Stimulated activated CD4-positive, alpha-beta T cell treated with anti-CD3 and anti-CD28 coated beads, Interleukin-2, amount 100 ng/mL, for 4 hours (primary cell): ENCODE data around the gene ATAD3A.

ENCODE experiments used
- DNase-seq: peaks from one replicate; pipeline ENCODE4 v3.0.0-alpha.2; 2020; ENCODE audit warnings: low read depth

ATAD3A gene

DNA sequence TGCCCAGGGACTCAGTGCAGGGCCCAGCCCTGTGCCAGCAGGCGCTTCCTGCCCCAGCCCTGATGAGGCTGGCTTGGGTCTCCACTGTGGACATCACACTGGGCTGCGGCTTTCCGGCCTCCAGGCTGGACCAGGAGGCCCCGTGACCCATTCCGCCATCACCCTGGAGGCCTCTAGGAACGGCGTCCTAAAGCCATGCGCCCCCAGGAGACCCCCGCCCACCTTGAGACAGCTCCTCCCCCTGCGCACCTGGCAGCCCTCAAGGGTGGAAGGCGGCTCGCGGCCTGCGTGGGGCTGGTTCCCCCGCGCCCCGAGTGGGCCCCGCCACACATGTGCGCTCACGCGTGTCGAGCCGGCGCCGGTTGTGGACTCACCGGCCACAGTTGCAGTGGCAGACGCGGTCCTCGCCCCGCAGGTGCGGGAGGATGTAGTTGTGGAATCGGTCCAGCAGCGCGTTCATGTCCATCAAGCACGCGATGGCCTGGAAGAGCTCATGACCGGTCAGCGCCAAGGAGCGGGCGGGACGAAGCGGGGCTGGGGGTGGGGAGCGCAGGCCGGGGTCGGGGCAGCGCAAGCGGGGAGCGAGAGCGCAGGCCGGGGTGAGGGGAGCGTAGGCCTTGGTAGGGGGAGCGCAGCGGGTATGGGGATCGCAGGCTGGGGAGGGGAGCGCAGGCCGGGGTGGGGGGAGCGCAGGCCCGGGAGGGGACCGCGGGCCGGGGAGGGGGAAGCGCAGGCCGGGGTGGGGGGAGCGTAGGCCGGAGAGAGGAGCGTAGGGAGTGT is 27.5 kb downstream of the ATAD3A start:
- no peak for DNase-seq

DNA sequence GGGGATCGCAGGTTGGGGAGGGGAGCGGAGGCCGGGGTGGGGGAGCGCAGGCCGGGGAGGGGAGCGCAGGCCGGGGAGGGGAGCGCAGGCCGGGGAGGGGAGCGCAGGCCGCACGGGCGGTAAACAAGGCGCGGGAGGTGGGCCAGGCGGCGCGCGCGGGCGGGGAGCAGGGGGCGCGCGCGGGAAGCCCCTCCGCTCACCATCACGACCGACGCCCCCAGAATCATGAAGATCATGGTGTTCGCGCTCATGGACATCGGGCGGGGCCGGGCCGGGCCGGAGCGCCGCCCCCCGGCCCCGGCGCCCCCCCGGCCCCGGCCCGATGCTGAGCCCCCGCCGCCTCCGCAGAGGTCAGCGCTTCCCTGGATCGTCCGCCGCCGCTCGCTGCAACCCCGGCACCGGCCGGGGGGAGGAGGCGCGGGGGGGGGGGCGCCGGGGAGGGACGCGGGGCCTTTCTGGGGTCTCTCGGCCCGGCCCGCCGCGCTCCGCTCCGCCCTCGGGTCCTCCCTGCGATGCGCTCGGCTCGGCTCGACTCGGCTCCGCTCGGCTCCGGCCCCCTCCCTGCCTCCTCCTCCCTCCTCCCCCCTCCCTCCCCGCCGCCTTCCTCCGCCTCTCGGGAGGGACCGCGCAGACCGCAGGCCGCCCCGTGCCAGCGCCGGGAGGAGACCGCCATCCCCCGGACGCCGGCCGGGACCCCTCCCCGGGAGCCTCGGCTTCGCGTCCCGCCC is 28.3 kb downstream of the ATAD3A start, which contains the start of gene TMEM240:
TSS of gene TMEM240 (minus strand) at position 535 of the 728 bp plus-strand sequence. CDS start at position 257, 278 bp downstream.
- DNase-seq: peak; percentile 36

DNA sequence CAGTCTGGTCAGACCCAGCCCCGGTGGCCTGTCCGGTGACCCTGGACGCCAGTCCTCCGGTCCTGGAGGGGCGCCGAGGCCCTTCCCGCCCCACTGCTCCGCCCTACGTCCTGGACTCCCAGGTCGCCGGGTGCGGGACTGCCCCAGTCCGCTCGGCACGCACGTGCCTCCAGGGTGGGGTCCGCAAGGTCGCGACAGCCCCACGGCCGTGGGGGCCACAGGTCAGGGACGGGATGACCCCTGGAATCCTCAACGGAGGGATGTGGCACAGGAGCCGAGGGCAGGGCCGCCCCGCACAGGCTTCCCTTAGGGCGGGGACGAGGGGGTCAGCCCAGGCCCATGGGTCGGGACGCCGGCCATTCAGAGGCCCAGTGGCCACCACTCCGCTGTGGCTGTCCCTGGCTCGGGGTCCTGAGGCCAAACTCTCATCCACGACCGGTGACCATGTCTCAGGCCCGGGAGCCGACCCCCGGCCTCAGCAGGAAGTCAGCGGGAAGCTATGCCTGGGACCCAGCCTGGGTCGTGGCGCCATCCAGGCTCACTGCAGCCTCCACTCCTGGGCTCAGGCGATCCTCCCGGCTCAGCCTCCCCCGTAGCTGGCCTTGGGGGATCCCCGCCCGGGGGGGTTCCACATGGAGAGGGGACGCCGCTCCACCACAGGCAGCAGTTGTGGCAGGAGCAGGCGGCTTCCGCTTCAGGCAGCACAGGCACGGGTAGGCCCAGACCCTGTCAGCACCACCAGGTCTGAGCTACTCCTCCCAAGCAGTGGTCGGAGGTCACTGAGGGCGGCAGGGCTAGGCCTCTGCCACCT is 29.1 kb downstream of the ATAD3A start:
- no peak for DNase-seq

DNA sequence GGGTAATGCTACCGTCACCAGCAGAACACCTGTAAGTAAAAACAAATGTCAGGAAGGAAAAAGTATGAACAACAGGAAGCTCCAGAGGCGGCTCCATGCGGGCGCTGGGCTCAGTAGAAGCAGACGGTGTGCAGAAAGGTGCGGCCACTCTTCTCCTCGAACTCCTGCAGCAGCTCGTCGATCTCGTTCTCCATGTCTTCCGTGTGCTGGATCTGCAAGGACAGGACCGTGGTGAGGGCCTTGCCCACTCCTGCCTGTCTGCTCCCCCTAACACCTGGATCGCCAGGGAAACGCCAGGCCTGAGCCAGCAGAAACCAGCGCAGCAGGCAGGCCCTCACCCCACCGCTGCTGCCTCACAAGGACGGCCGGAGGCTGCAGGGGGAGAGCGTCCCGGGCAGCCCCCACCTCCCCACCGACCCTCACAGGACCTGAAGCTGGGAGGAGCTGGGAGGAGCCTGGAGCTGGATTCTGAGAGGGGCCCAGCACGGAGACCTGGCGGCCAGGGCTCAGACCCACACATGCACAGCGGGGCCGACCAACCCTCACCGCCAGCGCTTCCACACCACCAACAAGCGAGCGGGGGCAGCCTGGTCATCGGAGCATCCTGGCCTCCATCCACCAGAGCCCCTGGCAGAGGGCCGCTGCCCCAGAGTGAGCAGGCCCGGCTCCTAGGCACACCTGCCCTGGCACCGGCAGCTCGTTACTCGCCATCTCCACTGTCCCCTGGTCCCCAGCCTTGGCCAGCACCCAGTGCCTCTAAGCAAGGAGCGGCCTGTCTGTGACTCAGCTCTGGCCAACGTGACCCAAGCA is 30.2 kb downstream of the ATAD3A start:
- DNase-seq: no peak

DNA sequence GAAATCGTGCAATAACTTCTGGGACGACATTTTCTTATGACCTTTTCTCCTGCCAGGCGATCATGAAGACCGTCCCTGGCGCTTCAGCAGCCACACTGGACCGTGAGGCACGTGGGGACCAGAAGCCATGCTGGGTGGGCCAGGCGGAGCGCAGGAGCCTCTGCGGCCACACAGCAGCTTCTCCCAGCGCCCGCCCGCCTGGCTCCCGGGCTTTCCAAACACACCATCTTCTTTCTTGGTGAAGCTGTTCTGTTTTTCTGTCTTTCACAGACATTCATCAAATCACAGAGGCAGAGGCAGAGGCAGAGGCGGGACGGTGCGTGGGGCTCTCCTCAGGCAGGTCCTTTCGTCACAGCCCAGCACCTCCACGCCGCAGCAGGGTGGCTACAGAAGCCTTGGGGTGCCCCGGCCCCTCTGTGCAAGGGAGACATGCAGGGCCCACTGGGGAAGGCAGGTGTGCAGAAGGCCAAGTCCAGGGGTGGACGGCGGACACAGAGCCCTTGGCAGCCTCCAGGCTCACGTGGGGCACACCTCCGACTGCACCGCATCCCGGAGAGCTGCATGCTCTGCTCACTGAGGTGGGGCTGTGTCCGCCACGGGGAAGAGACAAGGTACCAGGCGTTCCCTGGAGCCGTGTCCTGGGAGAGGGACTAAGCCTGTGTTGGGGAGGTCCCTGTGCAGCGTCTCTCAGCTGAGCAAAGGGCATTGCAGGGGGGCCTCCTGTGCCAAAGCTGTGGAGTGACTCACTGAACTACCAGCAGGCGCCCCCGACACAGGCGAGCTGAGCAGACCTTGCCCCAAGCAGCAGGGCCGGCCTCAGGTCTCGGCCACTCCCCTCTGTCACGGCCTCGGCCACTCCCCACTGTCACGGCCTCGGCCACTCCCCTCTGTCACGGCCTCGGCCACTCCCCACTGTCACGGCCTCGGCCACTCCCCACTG is 31.1 kb downstream of the ATAD3A start:
- no peak for DNase-seq

DNA sequence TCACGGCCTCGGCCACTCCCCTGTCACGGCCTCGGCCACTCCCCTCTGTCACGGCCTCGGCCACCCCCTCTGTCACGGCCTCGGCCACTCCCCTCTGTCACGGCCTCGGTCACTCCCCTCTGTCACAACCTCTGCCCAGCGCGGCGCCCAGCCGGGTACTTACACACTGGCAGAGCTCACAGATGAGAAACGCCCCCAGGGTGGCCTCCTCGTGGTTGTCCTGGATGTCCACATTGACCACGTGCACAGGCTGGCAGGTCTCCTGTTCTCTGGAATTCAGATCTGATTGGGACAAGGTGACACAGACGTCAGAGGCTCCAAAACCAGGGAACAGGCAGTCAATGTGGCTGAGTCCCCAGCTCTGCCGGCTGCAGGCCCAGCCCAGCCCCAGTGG is 31.7 kb downstream of the ATAD3A start:
- DNase-seq: no peak

DNA sequence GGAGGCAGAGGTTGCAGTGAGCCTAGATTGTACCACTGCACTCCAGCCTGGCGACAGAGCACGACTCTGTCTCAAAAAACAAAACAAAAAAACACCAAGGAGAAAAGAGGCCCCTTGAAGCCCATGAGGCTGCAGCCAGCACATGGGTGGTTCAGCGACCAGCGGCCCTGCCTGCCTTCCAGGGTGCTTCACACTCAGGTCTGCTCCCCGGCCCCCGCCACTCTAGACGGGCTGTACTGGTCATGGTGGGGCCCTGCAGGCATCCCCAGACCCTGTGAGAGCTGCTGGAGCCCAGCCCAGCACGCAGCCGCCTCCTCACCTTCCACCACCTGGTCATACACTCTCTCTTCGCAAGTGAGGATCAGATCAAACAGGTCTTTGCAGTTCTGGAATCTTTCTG is 32.6 kb downstream of the ATAD3A start:
- DNase-seq: no peak

DNA sequence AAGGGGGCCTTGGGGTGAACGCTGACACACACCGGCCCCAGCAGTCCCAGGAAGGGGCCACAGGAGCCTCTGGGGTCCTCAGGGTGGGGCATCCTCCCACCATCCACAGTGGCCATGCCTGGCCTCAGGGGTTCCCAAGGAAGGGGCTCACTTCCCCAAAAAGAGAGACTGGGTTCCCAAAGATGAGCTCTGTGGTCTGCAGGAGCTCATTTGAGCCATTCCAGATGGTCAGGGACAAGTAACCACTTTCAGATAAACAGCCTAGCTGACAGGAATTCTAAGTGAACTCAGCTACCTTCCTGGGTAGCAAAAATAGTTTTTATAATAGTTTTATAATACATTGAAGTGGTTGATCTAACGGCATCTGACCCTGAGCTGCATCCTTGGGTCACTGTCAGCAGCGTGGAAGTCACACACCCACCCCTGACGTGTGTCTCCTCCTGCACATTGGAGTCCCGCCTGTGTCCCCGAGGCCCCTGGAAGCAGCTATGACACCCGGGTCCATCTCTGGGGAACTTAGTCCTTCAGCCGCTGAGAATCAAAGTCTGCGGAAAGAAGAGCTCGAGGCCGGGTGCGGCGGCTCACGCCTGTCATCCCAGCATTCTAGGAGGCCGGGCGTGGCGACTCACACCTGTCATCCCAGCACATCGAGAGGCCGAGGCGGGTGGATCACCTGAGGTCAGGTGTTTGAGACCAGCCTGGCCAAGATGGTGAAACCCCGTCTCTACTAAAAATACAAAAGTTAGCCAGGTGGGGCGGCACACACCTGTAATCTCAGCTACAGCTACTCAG is 34.2 kb downstream of the ATAD3A start:
- no peak for DNase-seq

DNA sequence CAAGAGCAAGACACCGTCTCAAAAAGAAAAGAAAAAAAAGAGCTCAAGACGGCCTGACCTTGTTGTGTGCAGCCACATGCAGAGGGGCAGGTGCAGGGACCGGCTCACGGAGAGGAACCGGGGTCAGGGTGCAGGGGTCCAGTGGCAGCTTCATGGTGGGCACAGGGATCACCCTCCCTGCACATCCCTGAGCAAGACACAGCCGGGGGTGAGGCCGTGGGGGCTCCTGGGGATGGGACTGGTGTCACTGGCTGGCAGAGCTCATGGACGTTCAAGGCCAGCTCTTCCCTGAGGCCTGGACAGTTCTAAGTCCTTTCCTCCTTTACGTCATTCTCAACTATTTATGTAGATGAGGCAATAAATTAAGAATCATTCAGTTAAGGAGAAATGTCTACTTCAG is 35.0 kb downstream of the ATAD3A start:
- no peak for DNase-seq

DNA sequence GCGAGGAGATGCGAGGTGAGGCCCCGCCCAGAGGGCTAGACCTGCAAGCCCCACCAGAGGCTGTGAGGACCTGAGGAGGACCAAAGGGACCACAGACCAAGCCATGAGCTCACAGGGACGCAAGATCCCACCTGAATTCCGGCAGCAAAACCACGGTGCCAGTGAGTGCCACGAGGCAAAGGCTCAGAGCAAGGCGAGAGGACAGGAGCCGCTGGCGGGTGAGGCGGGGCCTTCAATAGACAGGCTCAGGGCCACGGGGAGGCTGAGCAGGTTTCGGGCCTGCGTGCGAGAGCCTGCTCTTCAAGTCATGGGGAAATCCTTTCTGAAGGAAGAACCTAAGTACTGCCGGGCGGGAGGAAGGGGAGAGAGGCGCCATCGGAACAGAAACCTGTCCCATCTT is 35.5 kb downstream of the ATAD3A start:
- no peak for DNase-seq

DNA sequence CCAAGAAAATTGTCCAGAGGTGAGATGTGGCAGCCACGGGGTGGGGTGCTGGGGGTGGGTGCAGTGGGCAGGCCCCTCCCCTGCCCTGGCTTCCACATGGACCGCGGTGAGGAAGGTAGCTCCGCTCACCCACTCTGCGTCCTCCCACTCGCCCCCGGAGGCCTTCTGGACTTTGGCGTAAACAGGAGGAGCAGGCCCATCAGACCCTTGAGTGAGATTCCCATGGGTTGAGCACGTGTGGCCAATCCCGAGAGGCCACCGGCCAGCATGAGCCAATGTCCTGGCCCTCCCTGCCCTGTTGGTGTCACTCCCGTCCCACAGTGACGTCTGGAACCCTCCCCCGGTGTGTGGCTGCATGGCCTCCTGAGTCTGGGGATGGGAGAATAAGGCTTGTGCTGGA is 36.6 kb downstream of the ATAD3A start:
- no peak for DNase-seq

DNA sequence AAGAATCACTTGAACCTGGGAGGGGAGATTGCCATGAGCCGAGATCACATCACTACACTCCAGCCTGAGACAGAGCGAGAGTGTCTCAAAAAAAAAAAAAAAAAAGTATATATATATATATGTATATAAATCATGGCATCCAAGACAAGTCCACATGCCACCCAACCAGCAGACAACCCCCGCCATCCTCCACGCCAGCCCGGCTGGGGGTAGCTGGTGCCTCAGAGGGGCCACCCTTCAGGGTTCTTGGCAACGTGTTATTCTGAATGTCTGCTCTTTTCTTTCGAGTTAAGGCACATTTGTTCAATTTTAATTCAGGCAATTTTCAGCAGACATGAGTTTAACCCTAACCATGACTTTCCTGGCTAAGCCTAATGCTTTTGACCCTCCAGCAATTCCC is 38.1 kb downstream of the ATAD3A start:
- DNase-seq: no peak

DNA sequence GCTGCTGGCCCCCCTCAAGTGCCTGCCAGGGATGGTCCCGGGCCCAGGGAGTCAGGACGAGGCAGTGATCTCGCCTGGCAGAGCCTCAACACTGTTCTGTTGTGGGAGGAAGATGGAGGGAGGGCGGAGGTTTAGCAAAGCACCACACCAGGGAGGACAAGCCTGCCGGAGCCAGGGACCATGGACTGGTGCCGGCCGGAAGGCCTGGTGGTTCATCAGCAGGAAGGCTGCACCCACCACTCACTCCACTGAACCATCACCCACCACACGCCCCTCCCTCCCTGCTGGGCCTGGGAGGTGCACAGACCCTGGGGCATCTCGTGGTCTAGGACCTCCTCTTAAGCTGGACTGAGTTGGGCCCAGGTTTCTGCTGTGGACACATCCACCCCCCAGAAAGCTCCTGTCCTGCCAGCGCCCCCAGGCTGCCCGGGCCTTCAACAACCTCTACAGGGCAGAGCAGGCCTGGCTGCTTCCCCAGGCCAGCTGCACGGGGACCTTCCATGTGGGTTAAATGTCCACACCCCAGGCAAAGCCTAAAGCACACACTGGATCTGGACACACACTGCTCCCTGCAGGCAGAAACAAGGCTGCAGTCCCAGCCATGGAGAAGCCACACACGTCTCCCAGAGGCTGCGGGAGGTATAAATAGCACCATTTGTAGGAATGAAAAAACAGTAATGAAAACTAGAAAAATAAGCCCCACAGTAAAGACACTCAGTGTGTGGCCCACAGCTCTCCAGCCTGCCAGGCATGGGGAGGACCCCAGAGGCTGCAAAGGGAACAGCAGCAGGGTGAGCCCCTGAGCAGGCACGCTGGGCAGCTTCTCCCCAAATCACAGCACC is 38.9 kb downstream of the ATAD3A start:
- no peak for DNase-seq

DNA sequence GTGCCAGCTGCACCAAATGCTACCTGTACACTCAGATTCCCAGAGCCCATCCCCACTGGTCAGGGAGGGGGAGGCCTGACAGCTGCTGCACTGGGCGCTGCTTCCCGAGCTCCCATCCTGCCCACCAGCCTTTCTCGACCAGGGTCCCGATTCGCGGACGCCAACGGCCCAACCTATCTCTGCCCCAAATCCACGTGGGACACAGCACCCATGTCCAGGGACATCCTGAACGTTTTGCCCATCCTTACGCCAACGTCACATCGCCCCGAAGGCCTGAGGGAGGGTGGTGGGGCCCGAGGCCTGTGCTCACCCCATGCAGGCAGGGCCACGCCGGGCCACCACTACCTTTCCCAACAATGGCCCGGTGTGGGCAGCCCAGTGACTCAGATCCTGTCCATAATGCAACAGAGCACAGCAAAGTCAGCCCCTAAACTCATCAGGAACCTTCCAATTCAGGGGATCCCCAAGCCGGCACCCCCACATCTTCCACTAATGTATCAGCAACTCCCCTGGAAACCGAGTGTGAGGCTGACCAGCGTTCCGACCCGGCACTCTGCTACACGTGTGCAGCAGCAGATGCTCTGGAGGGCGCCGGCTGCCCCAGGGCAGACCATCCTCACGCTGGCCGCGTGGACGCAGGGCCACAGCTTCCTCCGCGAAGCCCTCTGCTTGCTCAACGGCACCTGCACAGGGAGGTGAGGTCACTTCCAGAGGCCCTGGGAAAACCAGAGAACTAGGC is 39.7 kb downstream of the ATAD3A start:
- no peak for DNase-seq

DNA sequence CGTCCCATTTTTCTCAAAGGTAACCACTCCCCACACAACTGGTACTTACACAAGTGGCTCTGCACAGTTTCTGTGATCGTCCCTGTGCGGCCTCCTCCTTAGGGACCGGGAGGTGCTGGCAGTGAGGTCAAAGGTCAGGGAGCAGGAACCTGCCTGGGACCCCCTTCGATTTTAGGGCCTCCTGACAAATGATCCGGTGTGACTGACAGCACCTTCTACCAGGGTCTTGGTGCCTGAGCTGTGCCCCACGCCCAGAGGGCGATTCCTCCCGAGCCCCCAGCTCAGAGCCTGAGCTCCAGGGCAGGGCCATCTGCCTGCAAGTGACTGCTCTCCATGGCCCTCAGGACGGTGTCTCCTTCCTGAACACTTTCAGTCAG is 40.3 kb downstream of the ATAD3A start:
- no peak for DNase-seq

DNA sequence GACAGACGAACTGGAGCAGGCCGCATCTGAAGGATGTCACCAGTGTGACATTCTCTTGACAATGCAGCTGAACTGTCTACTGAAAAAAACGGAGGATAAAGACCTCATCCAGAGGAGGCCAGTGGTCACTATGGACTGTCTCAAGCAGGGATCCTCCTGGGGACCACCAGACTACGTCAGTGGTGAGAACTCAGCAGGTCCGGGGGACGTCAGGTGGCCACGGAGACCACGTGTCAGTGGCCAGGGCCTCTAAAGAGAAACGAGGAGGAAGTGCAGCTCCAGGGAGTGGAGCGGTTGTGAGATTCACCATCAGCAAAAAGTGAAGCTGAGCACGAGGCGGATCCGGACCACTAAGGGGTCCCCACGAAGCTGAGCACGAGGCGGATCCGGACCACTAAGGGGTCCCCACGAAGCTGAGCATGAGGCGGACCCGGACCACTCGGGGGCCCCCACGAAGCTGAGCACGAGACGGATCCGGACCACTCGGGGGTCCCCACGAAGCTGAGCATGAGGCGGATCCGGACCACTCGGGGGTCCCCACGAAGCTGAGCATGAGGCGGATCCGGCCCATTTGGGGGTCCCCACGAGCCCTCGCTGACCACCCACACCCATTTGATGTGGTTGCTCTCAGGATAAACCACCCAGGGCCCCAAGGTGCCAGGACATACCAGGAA is 42.0 kb downstream of the ATAD3A start:
- no peak for DNase-seq

DNA sequence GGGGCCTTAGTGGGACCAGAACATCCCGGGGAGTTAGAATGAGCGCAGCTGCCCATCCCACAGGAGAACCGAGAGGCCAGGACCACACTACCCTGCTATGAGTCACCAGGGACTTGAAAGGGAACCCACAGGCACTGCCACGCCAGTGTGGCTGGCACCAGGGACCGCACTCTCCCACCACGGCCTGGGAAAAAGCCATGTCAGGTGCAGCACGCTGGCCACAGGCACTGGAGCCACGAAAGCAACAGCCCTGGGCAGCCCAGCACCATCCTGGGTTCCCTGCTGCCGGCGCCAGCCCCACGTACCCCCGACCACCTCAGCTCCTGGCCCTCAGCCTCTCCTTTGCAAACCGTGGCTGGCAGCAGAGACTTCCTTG is 42.6 kb downstream of the ATAD3A start:
- no peak for DNase-seq
